Gastrocnemius medialis (tissue), 4 donors: ENCODE measurements around the gene POLR3B. TPM values are rescaled to one million over a fixed set of nuclear protein-coding genes. Genes with fewer than 3 reads are reported as not detected.

ENCODE experiments used
- ATAC-seq, 2 donors: fragments of 150-250 bp; one replicate each; pipeline ENCODE4 v1.9.1; 2016
- DNase-seq, 2 donors: peaks; one replicate each; pipeline ENCODE4 v3.0.0-alpha.2; 2019
- H3K27ac ChIP-seq, 4 donors: fragments of 200-600 bp; sonication (generic); 1 replicate in 1 of 4; 2 replicates in 3 of 4; pipeline ENCODE4 v1.5.1; 2016 to 2018; ENCODE audit warnings: mild to moderate bottlenecking in 2 of 4, moderate library complexity in 1 of 4
- H3K27me3 ChIP-seq, 3 donors: fragments of 200-600 bp; sonication (generic) in 2 of 3; 1 replicate in 1 of 3; 2 replicates in 2 of 3; pipeline versions ENCODE4 v1.5.1 to v1.6.0; 2016 to 2019; ENCODE audit warnings: mild to moderate bottlenecking in 1 of 3, moderate library complexity in 1 of 3
- H3K36me3 ChIP-seq, 2 donors: fragments of 200-600 bp; sonication (generic) in 1 of 2; one replicate each; pipeline ENCODE4 v1.5.1; 2017 to 2018
- H3K4me1 ChIP-seq, 2 donors: fragments of 200-600 bp; sonication (generic) in 1 of 2; one replicate each; pipeline ENCODE4 v1.5.1; 2016 to 2017; ENCODE audit warnings: mild to moderate bottlenecking in 2 of 2
- H3K4me3 ChIP-seq, 4 donors: fragments of 200-600 bp; sonication (generic) in 3 of 4; 1 replicate in 1 of 4; 2 replicates in 3 of 4; pipeline ENCODE4 v1.5.1; 2016 to 2019; ENCODE audit warnings: mild to moderate bottlenecking in 2 of 4
- H3K9me3 ChIP-seq, 3 donors: fragments of 200-600 bp; sonication (generic) in 2 of 3; 1 replicate in 1 of 3; 2 replicates in 2 of 3; pipeline ENCODE4 v1.5.1; 2016 to 2019
- POLR2A ChIP-seq, 2 donors: fragments of 450-650 bp; IDR thresholded peaks; one replicate each; pipeline ENCODE4 v1.6.1; 2017; ENCODE audit warnings: antibody characterized with exemption in 2 of 2, mild to moderate bottlenecking in 2 of 2, moderate library complexity in 2 of 2
- in situ Hi-C, 4 donors: fragments of 200-750 bp; cut with MboI; loops; one replicate each; pipeline versions ENCODE4 v1.15.0 to v1.8.0; 2017; ENCODE audit warnings: low sequenced_read_pairs in 4 of 4
- intact Hi-C: fragments of 100-400 bp; cut with DNase I; formaldehyde crosslinking; loops from one replicate; pipeline ENCODE4 v1.15.1; 2023; ENCODE audit warnings: low total_unique reads
- total RNA-seq, 4 donors: library from RNA; depleted of rRNA; stranded (reverse); fragments of >200 nt; gene quantifications; one replicate each; pipeline versions ENCODE4 v1.1.0 to v1.2.3, GENCODE V29; 2016
- TF ChIP-seq, protein P1 (sequence below), 5 experiments: fragments of 450-650 bp in 3 of 5; fragments of 200-600 bp in 2 of 5; sonication (generic) in 2 of 5; IDR thresholded peaks in 4 of 5; conservative IDR thresholded peaks in 1 of 5; 1 replicate in 4 of 5; 2 replicates in 1 of 5; pipeline ENCODE4 v1.5.1; 2016 to 2019; ENCODE audit warnings: antibody characterized with exemption in 5 of 5, mild to moderate bottlenecking in 3 of 5, moderate library complexity in 3 of 5

Gene POLR3B
- total RNA-seq, 4 donors from 2014 or later = 4.2 to 9.5 (median 6.4) TPM

DNA sequence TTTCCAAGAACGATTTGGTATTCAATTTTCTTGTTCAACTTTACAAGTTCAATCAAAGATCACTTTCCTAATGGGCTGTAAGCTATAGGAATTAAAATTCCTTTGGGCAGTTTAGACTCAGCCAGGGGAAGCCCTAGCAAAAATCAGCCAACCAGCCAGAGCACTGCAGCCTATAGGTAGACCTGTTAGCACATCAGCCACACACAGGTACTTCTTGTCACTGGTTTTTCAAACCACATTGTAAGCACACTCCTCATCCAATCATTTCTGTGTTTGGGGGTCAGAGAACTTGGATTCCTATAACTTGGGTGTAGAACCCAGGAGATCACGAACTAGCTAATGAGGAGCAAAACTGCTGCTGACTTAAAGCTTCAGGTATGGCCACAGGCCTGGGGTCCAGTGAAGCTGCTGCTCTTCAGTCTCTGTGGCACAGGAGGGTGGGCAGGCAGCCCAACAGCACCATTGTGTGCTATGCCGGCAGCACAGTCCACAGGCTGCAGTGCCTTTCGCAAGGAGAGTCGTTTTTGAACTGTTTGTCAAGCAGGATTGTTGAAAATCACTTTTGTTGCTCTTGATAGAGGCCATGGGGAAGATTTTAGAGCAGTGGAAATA lies 137.9 kb downstream of the POLR3B start:
- intact Hi-C loops (no loop called here), in situ Hi-C loops (no loop called here)
- Histone ChIP-seq H3K36me3 (peaks cover 0 to 20% of the 10 kb centered on the region in 2 donors), H3K27ac (no peak overlapping the region), H3K27me3 (no peaks in the 10 kb centered on the region), H3K4me3 (no peak overlapping the region), H3K4me1 (no peaks in the 10 kb centered on the region), H3K9me3 (no peaks in the 10 kb centered on the region)
- TF ChIP-seq POLR2A (IDR thresholded peaks at IDR 0.05) = no peak
- TF ChIP-seq, protein P1, sequence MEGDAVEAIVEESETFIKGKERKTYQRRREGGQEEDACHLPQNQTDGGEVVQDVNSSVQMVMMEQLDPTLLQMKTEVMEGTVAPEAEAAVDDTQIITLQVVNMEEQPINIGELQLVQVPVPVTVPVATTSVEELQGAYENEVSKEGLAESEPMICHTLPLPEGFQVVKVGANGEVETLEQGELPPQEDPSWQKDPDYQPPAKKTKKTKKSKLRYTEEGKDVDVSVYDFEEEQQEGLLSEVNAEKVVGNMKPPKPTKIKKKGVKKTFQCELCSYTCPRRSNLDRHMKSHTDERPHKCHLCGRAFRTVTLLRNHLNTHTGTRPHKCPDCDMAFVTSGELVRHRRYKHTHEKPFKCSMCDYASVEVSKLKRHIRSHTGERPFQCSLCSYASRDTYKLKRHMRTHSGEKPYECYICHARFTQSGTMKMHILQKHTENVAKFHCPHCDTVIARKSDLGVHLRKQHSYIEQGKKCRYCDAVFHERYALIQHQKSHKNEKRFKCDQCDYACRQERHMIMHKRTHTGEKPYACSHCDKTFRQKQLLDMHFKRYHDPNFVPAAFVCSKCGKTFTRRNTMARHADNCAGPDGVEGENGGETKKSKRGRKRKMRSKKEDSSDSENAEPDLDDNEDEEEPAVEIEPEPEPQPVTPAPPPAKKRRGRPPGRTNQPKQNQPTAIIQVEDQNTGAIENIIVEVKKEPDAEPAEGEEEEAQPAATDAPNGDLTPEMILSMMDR (IDR thresholded peaks at IDR 0.05 in 4 of 5, conservative IDR thresholded peaks at IDR 0.05 in 1 of 5) = no peak
- no peak for ATAC-seq
- DNase-seq = no peak

DNA sequence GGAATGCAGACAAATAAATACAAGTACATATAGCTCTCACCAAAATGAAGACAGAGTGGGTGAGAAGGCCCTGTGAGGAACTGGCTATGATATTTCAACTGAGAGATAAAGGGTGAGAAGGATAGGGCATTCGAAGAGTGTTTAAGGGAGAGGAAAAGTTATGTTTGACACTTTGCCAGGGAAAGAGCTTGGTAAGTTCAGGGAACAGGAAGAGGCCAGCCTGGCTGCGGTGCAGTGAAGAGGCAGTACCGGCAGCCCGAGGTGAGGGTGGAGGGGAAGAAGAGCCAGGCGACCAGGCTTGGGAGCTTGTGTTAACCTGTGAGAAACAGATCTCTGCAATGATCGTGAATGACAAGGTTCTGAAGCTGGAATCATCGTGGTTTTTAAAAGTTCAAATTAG lies 140.5 kb downstream of the POLR3B start:
- H3K4me1 ChIP-seq = no peaks in the 10 kb centered on the region
- in situ Hi-C loops = no loop called here
- H3K4me3 ChIP-seq = no peak overlapping the region
- H3K27me3 ChIP-seq = no peaks in the 10 kb centered on the region
- no peak for ATAC-seq
- intact Hi-C loops = no loop called here
- H3K27ac ChIP-seq = no peak overlapping the region
- TF ChIP-seq, protein P1 (IDR thresholded peaks at IDR 0.05 in 4 of 5, conservative IDR thresholded peaks at IDR 0.05 in 1 of 5) = no peak
- no peak for TF ChIP-seq POLR2A (IDR thresholded peaks at IDR 0.05)
- peaks cover 0 to 20% of the 10 kb centered on the region in 2 donors for H3K36me3 ChIP-seq
- H3K9me3 ChIP-seq = no peaks in the 10 kb centered on the region
- DNase-seq = no peak

GRCh38 chr12:106499628-106500027 lies 142.1 kb downstream of the POLR3B start:
- no peak for ATAC-seq
- intact Hi-C loops = no loop called here

GRCh38 chr12:106506691-106507090 lies 149.1 kb downstream of the POLR3B start:
- no peak for DNase-seq
- Histone ChIP-seq H3K36me3 (peaks cover 0 to 41% of the 10 kb centered on the region in 2 donors), H3K4me3 (no peak overlapping the region), H3K9me3 (no peaks in the 10 kb centered on the region), H3K4me1 (no peaks in the 10 kb centered on the region), H3K27ac (no peak overlapping the region), H3K27me3 (no peaks in the 10 kb centered on the region)
- ATAC-seq = no peak
- TF ChIP-seq, protein P1 (IDR thresholded peaks at IDR 0.05 in 4 of 5, conservative IDR thresholded peaks at IDR 0.05 in 1 of 5) = no peak
- no peak for TF ChIP-seq POLR2A (IDR thresholded peaks at IDR 0.05)
- in situ Hi-C loops = no loop called here
- intact Hi-C loops = no loop called here

More at GRCh38 chr12:106499628-106500027, 142.1 kb downstream of the POLR3B start:
- in situ Hi-C loops = no loop called here
- no peaks in the 10 kb centered on the region for H3K27me3 ChIP-seq
- no peaks in the 10 kb centered on the region for H3K4me1 ChIP-seq
- no peak for DNase-seq
- no peaks in the 10 kb centered on the region for H3K9me3 ChIP-seq
- peaks cover 0 to 34% of the 10 kb centered on the region in 2 donors for H3K36me3 ChIP-seq
- H3K27ac ChIP-seq = no peak overlapping the region
- no peak overlapping the region for H3K4me3 ChIP-seq
- TF ChIP-seq POLR2A (IDR thresholded peaks at IDR 0.05) = no peak
- TF ChIP-seq, protein P1 (IDR thresholded peaks at IDR 0.05 in 4 of 5, conservative IDR thresholded peaks at IDR 0.05 in 1 of 5) = no peak

DNA sequence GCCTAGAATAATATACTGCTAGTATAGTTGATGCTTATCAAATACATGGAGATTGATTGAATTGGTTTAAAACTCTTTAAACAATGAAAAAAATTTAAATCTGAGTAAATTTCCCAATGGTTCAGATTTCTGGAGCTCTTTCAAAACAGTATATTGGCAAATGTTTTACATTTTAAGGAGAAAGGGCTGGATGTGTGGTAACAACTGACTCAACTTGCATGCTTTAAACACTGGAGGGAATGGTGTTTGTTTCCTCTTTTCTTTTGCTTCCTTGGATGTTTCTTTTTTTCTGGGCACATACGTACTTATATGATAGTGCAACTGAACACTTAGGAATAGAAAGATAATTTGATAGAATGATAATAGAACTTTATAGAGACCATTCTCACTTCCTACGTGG lies 151.4 kb downstream of the POLR3B start:
- Histone ChIP-seq H3K4me3 (no peak overlapping the region), H3K9me3 (no peaks in the 10 kb centered on the region), H3K4me1 (no peaks in the 10 kb centered on the region), H3K27me3 (no peaks in the 10 kb centered on the region), H3K36me3 (peaks cover 0 to 34% of the 10 kb centered on the region in 2 donors), H3K27ac (no peak overlapping the region)
- intact Hi-C loops (no loop called here), in situ Hi-C loops (no loop called here)
- DNase-seq = no peak
- TF ChIP-seq POLR2A (IDR thresholded peaks at IDR 0.05) = no peak
- TF ChIP-seq, protein P1 (IDR thresholded peaks at IDR 0.05 in 4 of 5, conservative IDR thresholded peaks at IDR 0.05 in 1 of 5) = no peak
- no peak for ATAC-seq
